CD4-positive, alpha-beta T cell treated with Interferon alpha-2 for 1 hour (primary cell): ENCODE results near the gene UNC13C.

Experiments
- DNase-seq, 2 donors: peaks; one replicate each; pipeline ENCODE4 v3.0.0-alpha.2; 2020 to 2022

The UNC13C gene

DNA sequence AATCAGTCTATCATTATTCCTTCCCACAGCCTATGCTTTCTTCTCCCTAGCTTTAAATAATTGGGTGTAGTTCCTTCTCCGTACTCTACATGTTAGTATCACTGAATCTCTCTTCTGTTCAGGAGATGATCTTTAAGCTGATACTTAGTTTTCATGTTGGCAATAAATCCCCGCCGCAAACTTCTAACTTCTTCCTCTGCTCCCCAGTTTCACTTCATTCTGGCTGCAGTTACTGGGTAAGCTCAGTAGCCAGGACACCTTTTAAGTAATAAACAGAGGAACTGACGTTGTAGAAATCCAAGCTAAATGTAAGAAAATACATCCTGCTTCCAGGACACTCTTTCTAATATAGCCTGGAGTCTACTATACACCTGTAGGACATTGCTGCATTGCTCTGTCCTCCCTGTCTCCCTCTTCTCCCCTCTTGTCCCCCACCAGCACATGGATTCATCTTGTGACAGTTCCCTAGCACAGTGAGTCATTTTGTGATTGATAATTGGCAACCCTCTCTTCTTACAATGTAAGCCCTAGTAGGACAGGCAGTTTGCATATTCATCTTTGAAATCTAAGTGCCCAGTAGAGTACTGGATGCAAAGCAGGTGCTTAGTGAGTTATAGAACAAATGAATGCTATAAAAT is 598.2 kb downstream of the UNC13C start:
- no peak for DNase-seq

DNA sequence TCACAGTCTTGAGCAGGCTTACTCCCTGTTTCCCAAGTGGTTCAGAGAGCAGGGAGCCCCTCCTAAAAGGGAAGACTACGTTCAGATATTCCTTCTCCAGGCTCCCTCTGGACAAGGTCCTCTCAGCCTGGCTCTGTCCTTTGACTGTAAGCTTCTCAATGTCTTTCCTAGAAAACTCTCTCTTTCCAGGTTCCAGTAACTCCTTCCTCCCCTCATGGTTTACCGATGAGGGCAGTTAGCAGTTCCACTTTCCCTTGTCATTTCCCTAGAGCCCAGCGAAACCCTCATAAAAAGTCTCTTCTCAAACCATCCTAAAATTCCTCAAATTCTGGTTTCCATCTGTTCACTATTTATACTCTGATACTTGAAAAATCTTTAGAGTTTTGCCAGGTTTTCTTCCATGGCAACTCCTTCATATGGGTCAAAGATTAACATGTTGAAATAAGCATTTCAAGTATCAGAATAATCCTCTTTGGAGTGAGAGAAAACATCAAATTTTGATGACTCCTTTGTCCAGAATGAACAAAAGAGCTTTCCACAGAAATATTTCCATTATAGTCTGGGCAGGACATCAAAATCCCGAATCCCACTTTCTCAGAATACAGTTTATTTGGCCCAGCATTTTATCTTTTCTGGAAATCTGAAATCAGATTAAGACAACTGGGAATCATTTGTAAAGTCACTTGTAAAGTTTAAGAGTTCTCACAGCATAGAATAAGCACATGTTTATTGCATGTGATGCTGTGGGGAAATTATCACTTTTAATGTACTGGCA is 599.4 kb downstream of the UNC13C start:
- no peak for DNase-seq

DNA sequence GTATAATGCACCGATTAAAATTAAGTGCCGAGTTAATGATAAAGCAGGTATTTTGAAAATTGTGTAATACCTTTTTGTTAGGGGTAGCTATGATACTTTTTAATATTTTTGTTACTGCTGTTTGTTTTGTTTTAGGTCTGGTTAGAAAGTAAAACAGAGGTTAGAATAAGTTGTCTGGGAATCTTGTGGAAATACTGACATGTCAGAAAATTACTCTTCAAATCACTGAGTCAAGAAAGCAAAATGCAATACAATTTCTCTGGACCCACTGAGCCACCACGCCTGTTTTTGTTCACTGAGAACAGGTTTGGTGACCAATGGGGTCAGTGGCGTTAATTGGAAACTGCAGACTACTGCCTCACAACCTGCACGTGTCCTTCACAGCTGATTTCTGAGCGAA is 601.6 kb downstream of the UNC13C start:
- DNase-seq: no peak

DNA sequence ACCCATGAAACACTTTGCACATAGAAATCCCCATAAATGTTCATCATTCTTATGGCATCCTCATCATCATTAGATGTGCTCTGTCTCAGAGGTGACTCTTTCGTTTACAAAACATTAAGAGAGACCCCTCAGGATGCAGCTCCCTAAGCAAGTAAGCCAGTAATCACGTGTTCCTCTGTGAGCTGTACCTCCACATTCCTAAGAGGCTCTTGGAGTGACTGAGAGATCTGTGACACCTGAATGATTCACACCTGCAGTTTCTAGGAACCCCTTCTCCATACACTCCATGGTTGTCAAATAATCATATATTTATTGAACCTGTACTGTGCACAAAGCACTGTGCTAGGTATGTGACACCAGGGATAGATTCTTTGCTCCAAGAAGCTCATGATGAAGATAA is 602.4 kb downstream of the UNC13C start:
- no peak for DNase-seq

DNA sequence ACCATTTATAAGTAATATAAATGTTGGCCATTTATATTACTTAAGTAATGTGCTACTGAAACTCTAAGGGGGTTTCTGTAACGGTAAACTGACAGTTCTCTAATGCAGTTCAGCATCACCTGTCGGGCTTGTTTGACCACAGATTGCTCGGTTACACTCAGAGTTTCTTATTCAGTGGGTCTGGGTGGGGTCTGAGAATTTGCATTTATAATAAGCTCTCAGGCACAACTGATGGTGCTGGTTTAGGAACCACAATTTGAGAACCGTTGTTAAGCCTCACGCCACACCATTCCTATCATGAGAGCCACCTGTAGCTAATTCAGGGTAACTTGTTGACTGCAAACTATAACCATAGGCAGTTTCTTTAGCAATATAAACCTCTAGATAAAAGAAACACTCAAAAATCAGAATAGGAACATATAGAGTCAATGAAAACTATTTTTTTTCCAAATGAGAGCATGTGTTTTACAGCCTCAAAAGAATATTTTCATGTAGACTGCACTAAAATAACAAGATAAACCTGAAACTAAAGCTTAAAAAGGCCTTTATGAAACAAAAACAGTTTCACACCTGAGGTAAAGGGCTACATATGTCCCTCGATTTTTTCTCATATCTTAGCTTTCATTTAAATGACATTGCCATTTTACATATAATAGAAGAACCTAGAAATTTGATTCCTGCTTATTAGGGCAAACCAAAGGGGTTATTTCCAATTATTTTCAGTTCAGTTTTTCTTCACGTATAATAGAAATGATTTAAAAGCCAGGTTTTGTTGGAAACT is 604.8 kb downstream of the UNC13C start:
- no peak for DNase-seq

DNA sequence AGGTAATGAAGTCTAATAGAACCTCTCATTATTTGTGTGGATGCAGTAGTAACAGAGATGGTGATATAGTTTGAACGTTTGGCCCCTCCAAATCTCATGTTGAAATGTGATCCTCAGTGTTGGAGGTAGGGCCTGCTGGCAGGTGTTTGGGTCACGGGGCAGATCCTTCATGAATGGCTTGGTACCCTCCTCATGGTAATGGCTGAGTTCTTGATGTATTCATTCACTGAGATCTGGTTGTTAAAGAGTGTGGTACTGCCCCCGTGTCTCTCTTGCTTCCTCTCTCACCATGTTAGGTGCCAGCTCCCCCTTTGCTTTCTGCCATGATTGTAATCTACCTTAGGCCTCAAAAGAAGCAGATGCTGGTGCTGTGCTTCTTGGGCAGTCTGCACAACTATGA is 606.8 kb downstream of the UNC13C start:
- DNase-seq: no peak

DNA sequence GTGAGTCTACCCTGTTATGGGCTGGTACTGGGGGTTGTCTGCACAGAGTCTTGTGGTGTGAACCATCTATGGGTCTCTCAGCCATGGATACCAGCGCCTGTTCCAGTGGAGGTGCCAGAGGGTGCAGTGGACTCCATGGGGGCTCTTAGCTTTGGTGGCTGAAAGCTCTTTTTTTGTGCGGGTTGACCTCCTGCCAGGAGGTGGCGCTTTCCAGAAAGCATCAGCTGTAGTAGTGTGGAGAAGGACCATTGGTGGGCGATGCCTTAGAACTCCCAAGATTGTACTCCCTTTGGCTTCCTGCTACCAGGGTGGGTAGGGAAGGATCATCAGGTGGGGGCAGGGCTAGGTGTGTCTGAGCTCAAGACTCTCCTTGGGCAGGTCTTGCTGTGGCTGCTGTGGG is 615.9 kb downstream of the UNC13C start:
- no peak for DNase-seq

DNA sequence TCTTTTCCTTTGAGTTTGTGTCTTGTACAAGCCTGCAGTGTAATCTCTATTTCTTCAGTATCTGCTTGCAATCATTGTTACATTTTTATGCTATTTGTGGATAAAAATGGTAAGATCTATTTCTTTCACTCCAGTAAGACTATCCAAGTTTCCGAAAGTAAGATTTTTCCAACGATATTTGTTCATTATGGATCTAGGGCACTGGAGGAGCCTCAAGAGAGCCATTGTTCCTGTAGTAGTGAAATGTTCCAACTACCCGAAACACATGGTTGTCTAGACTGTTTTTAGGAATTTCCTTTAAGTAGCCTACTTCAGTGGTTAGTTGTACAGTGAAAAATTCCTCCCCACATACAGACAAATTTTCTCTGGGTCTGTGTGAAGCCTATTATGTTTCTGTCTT is 621.1 kb downstream of the UNC13C start:
- no peak for DNase-seq

DNA sequence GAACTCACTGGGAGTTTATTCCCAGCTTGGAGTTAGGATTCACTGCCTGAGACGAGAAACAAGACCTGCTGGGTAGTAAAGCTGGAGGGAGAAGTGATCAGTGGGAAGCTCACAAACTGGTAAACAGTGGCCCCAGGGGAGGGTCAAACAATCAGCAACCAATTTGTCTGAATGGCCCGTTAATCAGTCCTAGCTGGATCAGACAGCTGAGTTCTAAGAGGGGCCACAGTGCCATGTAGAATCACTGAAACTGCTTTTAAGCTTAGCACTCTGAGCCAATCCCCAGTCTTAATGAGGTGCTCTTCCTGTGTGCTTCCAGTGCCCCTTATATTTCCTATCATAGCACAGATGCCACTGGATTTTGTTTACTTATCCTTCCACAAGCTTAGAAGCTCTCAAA is 626.8 kb downstream of the UNC13C start:
- no peak for DNase-seq

DNA sequence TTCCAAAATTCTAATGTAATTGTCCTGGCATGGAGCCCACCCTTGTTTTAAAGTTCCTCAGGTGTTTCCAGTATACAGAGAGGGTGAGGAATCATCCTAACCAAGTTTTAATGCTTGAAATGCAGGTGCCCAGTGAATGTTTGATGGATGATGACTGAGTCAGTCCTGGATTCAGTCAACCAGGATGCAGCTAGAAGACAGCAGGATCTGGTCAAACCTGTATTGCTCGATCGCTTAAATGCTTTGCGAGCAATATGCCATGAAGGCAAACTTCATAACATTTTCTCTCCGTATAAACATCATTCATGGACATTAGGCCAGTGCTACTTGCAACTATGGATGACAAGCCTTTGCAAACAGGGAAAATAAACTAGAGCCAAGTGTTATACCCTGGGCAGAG is 627.3 kb downstream of the UNC13C start:
- no peak for DNase-seq

DNA sequence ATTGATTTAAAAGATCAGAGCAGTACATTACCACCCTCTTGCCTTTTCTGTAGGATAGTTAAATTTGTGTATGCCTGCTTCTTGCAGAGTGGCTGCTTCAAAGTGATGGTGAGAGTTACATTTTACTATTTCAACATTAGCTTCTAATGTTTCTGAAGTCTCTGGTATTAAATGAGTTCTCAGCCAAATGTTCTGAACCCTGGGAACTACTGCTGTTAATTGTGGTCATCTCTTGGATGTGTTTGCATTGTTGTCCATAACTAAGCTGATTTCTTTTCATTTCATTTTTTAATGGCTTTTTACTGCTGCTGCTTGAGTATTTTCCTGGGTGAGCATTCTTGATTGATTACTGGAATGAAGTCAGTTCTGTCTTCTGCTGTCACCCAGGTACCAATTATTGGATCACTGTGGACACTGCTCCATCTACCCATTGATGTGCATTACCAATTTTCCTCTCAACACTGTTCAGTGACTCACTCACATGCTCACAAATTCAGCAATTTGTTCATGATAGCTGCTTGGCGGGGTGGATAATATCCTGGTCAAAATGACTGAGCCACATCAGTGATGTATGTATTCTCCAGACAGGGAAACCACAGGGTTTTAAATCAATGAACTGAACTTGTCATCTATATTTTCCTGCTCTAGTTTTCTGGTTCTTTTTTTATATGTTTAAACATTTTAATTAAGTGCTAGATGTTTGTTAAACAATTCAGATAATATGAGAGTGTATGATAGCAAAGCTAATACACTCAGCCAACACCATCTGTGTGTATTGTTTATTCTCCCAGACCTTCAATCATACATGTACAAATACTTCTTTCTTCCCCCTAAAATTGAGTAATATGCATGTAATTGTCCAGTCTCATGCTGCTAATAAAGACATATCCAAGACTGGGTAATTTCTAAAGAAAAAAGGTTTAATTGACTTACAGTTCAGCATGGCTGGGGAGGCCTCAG is 630.9 kb downstream of the UNC13C start:
- no peak for DNase-seq

DNA sequence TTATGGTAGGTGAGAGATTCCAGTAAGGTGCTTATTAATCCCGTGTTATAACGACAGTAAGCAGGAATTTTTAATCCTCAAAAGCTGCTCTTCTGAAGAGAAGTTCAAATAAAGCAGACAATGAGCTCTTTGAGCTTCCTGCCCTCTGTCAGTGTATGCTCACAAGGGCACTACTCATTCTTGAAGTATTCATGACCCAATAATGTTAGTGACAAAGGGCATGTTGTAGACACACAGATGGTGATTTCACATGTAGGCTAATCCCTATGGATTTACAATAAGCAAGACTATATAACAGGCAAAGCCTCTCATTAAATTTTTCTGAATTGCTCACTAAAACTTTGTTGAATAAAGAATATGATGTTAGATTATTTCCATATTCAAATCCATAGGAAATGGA is 639.9 kb downstream of the UNC13C start:
- no peak for DNase-seq

DNA sequence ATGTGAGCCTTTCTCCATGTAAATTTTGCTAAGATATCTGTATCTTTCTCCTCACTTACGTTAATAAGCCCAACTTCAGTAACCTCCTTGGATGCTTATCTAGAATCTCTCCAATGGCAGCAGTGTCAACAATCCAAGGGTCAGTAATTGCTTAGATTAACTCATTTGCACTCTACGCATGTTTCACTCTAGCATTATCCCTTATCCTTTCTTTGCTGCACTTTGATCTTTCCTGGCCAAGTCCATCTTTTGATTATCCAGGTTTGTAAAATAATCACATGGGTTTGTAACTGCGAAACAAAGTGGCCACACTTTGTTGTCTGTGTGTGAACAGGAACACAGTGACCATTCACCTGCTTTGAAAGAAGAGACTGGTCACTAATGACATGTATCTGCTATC is 640.9 kb downstream of the UNC13C start:
- DNase-seq: no peak

DNA sequence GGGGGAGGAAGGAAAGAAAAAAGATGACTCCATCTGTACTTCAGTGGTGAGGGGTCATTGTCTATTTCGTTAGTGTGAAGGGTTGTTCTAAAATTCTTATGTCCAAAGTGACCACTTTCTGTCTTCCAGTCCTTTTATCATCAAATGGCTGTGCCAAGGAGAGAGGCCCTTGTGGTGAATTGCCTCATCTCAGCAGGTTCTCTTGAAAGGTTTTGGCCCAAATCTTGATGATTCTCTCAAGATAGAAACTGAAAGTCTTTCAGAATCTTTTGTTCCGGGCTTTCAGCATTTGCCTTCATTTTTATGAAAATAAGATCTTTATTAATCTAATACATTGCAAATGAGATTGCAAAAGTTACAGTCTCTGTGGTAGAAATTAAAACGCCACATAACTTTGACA is 642.7 kb downstream of the UNC13C start:
- no peak for DNase-seq

DNA sequence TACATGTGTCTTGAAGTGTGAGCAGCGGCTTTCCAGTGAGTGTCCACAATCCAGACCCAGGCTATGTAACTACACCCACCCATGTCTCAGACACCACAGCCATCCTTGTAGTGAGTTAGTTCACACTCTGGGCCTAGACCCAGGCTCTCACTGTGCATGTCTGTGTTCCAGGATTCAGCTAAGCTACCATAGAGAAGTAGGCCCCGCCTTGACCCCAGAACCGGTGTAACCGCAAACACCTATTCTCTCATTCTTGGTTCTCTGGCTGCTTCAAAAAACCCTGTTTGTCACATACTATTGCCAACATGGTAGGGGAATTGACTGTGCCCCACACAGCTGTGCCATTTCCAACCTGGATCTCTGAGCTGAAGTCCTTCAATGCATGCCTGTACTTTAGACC is 657.9 kb downstream of the UNC13C start:
- DNase-seq: no peak

DNA sequence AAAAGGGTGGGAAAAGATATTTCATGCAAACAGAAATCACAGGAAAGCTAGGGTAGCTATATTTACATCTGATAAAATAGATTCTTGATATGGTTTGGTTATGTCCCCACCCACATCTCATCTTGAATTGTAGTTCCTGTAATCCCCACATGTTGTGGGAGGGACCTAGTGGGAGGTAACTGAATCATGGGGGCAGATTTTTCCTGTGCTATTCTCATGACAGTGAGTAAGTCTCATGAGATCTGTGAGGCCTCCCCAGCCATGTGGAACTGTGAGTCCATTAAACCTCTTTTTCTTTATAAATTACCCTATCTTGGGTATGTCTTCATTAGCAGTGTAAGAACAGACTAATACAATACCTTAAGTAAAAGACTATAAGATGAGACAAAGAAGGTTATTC is 660.4 kb downstream of the UNC13C start:
- no peak for DNase-seq

DNA sequence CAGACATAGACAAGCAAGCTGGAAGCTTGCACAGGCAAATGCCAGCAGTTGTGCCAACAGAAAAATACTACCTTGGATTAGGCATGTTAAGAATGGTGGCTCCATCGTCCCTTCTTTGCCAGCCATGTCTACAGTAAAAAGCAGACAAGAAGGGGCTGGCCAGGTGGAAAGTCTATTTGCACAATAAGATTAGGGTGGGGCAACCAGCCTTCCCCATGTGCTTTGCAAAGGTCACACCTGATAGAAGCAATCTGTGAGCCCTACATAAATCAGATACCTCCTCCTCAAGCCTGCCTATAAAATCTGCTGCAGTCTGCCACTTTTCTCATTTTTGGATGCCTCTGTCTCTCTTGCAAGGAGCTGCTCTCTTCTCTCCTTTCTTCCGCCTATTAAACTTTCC is 662.6 kb downstream of the UNC13C start:
- no peak for DNase-seq

DNA sequence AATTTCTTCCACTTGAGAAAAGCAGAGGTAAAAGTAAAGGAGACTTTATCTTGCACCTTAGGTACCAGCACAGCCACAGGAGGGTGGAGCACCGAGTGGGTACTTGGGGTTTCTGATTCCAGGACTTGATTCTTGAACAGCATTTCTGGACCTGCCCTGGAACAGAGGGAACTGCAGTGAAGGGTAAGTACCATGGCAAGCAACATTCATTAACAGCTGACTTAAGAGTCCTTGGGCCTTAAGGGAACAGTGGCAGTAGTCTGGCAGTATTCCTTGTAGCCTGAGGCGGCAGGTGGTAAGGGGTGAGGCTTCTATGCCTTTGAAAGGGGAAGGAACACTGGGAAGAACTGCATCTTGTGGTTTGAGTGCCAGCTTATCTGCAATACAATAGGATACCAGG is 666.6 kb downstream of the UNC13C start:
- DNase-seq: no peak

DNA sequence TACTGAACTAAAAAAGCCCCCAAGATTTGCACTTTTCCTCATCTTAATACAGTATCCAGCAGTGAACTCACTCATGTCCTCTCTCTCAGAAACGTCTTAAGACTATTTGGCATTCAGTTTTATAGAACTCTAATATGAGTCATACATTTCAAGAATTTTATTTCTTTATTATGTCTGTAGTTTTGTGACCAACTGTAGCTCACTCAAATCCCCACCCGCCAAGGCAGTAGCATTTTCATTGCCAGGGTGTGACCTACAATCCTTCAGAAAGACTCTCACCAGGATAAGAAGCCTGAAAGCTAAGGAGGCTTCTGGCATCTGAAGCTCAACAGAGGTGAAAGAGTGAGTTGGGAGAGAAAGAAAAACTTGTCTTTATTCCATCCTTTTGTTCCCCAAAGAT is 681.4 kb downstream of the UNC13C start:
- DNase-seq: no peak

DNA sequence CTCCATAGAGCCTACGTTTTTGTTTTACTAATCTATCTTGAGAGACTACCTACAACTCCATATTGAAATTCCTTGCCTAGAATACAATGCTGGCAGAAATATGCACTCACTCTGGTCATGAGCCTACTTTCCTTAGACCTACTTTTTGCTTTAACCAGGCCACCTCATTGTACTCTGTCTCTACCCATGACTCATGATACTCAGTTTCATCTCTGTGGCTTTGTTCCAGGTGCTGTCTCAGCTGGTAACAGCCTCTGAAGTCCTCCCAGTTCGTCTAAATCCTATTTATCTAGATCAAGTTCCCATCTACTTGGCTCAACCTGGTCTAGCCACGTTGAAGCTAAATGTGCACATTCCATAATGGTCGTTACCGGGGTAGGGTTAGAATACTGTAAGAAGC is 682.1 kb downstream of the UNC13C start:
- no peak for DNase-seq

DNA sequence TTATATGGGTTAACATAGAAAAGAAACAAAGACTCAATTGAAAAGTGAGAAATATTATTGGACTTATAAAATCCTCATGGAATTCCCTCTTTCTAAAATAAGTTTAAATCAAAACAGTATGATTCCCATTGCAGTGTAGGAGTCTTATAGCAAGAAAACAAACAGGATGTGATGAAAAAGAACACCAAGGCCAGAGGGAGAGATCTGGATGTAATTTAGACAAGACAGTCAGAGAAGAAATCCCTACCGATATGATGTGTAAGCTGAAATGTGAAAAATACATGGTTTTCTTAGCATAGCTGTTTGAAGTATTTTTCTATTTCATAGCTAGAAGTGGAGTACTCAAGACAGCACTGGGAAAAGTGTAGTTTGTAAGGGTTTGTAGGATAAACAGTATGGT is 697.0 kb downstream of the UNC13C start:
- DNase-seq: no peak

DNA sequence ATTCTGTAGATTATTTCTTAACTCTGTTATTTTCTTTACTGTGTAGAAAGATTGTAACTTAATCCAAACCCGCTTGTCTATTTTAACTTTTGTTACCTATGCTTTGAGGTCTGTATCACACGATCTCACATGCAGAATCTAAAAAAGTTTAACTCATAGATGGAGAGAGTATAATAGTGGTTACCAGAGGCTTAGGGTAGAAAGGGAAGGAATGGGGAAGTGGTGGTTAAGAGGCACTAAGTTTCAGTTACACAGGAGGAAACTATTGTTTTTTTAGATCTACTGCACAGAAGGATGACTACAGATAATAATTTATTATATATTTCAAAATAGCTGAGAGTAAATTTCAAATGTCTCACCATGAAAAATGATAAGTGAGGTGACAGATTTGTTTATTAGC is 703.3 kb downstream of the UNC13C start:
- no peak for DNase-seq
